ENCODE measurements around the gene MACROD2.

The MACROD2 gene

GRCh38 chr20:15655295-15655874 is 1660.1 kb downstream of the MACROD2 start:
- ATAC-seq: no peak

- ATAC-seq: no peak
Observed at GRCh38 chr20:15656124-15656523, 1660.8 kb downstream of the MACROD2 start.

GRCh38 chr20:15658295-15658694 is 1663.0 kb downstream of the MACROD2 start:
- ATAC-seq: no peak

GRCh38 chr20:15673206-15673605 is 1677.9 kb downstream of the MACROD2 start:
- no peak for ATAC-seq

GRCh38 chr20:15674253-15675060 is 1679.1 kb downstream of the MACROD2 start:
- ATAC-seq: no peak

GRCh38 chr20:15675061-15675514 is 1679.8 kb downstream of the MACROD2 start:
- ATAC-seq: no peak

GRCh38 chr20:15675813-15676484 is 1680.6 kb downstream of the MACROD2 start:
- ATAC-seq: no peak

- ATAC-seq: no peak
Observed at GRCh38 chr20:15676815-15677214, 1681.5 kb downstream of the MACROD2 start.

- ATAC-seq: no peak
Observed at GRCh38 chr20:15682690-15683089, 1687.4 kb downstream of the MACROD2 start.

GRCh38 chr20:15692570-15692969 is 1697.3 kb downstream of the MACROD2 start:
- no peak for ATAC-seq

- no peak for ATAC-seq
Observed at GRCh38 chr20:15699431-15700146, 1704.3 kb downstream of the MACROD2 start.

- ATAC-seq: no peak
Observed at GRCh38 chr20:15700147-15700765, 1704.9 kb downstream of the MACROD2 start.

- ATAC-seq: no peak
Observed at GRCh38 chr20:15702161-15702560, 1706.8 kb downstream of the MACROD2 start.

- ATAC-seq: no peak
Observed at GRCh38 chr20:15703171-15703911, 1708.0 kb downstream of the MACROD2 start.

GRCh38 chr20:15705975-15706374 is 1710.7 kb downstream of the MACROD2 start:
- ATAC-seq: no peak

GRCh38 chr20:15706719-15707118 is 1711.4 kb downstream of the MACROD2 start:
- ATAC-seq: no peak

GRCh38 chr20:15708984-15709598 is 1713.8 kb downstream of the MACROD2 start:
- no peak for ATAC-seq

GRCh38 chr20:15710636-15711035 is 1715.3 kb downstream of the MACROD2 start:
- no peak for ATAC-seq

- no peak for ATAC-seq
Observed at GRCh38 chr20:15711177-15711576, 1715.9 kb downstream of the MACROD2 start.

- no peak for ATAC-seq
Observed at GRCh38 chr20:15716256-15716655, 1720.9 kb downstream of the MACROD2 start.

GRCh38 chr20:15726416-15726815 is 1731.1 kb downstream of the MACROD2 start:
- no peak for ATAC-seq

Data from activated CD4-positive, CD25-positive, alpha-beta regulatory T cell treated with anti-CD3 and anti-CD28 coated beads, Interleukin-2, amount 50 U/mL, for 24 hours (primary cell).